GM21526 (cell line): ENCODE measurements around the gene KRT16.
"Not testable (repeated sequence)": the region's sequence is repeated elsewhere in the genome, so short reads cannot be mapped to it uniquely, and the experiment has no call there.

Experiments
- ATAC-seq: cut with Tn5 transposase; IDR thresholded peaks from one replicate; pipeline ENCODE4 v1.9.1; 2021; ENCODE audit warnings: moderate library complexity; ENCODE audit not compliant: unreplicated experiment, low FRiP score

The KRT16 gene

GRCh38 chr17:41629316-41629715 lies 16.7 kb upstream of the KRT16 start:
- no peak for ATAC-seq

DNA sequence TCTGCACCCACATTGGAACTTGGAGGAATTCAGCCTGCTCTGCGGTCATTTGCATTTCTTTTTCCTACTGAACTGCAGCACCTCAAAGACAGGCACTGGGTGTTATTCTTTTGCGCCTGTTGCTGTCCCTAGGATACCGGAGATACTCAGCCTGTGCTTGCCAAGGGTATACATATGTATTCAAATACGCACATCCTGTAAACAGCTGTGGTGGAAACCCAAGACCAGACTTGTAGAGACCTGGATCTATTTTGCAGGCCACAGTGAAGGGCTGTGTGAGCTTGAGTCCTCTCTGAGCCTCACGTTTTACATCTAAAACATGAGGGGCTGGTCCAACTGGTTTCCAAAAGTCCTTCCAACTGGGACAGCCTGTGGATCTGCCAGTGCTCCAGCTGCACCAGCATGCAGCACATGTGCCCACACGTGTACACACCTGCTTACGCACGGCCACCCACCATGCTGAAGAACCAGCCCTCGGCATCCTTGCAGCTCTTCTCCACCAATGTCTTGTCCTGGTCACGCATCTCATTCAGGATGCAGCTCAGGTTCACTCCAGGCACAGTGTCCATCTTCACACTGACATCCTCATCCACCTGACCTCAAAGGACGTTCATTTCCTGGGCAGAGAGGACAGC lies 16.2 kb upstream of the KRT16 start:
- ATAC-seq = not testable (repeated sequence)

GRCh38 chr17:41628073-41628370 lies 15.5 kb upstream of the KRT16 start:
- ATAC-seq = not testable (repeated sequence)

GRCh38 chr17:41627316-41628072 lies 14.9 kb upstream of the KRT16 start:
- ATAC-seq = no peak

- not testable (repeated sequence) for ATAC-seq
Observed at GRCh38 chr17:41626914-41627295, 14.3 kb upstream of the KRT16 start.

- ATAC-seq = not testable (repeated sequence)
Observed at GRCh38 chr17:41626028-41626913, 13.7 kb upstream of the KRT16 start.

- ATAC-seq = no peak
Observed at GRCh38 chr17:41625602-41626001, 13.0 kb upstream of the KRT16 start.

- ATAC-seq = no peak
Observed at GRCh38 chr17:41624208-41625101, 11.9 kb upstream of the KRT16 start, which contains the start of gene KRT17. KRT17 (minus strand) TSS chr17:41624575; CDS start chr17:41624509, 66 bp downstream.

- not testable (repeated sequence) for ATAC-seq
Observed at GRCh38 chr17:41623184-41623861, 10.8 kb upstream of the KRT16 start.

DNA sequence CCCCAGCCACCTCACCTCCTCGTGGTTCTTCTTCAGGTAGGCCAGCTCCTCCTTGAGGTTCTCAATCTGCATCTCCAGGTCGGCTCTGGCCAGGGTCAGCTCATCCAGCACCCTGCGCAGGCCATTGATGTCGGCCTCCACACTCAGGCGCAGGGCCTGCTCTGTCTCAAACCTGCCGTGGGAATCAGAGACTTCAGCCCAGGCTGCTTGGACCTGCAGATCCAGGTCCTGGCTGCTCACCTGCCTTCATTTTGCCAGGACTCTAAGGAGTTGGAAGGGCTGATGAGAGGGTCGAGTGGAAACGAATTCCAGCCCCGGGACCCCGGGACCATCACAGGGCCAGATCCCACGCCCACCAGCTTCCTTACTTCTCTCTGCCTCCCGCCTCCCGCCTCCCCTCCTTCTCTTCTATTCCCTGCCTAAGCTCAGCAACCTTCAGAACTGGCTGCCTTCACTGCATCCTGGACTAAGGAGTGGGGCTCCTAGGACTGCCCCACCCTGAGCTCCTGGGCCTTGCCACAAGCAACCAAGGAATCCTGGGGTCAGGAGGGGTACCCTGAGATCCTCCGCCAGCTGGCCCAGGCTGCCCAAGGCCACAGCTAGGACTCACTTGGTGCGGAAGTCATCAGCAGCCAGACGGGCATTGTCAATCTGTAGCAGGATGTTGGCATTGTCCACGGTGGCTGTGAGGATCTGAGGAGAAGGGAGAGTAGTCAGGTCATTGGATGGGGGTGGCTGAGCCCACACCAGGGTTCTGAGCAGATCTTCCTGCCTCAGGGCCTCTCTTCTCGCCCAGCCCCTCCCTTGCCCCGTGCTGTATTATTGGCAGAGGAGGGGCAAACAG lies 10.0 kb upstream of the KRT16 start:
- ATAC-seq = not testable (repeated sequence)

DNA sequence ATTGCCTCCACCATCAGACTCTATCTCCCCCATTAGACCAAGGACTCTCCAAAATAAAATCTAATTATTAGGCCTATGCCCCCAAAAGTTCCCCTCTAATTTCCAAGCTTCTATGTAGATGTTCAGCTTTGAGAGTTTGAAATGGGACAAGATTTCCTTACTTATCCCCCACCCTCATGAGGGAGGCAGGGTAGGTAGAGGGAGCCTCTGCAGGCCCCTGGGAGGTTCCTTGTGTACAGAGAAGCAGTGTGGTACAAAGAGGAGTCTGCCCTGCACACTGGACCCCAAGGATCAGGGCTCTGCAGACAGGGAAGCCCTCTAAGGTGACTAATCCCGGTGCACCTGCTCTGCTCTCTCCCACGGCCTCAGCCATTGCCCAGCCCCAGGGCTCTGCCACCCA lies 9.3 kb upstream of the KRT16 start:
- no peak for ATAC-seq

- ATAC-seq = not testable (repeated sequence)
Observed at GRCh38 chr17:41621435-41621817, 8.9 kb upstream of the KRT16 start.

DNA sequence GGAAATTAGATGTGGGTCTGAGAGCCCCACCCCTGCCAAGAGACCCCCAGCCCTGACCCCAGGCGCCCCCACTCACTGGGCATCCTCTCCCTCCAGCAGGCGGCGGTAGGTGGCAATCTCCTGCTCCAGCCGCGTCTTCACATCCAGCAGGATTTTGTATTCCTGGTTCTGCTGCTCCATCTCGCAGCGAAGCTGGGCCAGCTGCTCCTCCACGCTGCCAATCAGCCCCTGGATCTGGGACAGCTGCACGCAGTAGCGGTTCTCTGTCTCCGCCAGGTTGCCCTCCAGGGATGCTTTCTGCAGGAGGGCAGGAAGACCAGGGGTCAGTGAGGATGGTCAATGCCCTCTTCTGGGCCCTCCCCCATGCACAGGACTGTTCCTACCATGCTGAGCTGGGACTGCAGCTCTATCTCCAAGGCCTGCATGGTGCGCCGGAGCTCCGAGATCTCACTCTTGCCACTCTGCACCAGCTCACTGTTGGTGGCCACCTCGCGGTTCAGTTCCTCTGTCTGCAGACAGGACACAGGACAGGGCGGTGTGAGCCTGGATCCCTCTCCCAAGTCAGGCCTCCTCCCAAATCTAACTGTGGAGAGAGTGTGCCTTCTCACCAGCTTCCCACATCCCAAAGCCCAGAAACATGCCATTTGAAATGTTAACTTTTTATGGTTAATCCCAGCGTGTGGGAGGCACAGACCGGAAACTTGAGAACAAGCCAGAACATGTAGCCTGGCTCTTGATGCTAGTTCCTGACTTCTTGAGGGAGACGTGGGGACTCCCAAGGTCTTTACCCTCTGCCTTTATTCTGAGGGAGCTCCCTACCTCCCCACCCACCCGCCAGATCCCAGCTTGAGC lies 8.2 kb upstream of the KRT16 start:
- ATAC-seq = no peak

GRCh38 chr17:41619927-41620582 lies 7.5 kb upstream of the KRT16 start:
- ATAC-seq = not testable (repeated sequence)

DNA sequence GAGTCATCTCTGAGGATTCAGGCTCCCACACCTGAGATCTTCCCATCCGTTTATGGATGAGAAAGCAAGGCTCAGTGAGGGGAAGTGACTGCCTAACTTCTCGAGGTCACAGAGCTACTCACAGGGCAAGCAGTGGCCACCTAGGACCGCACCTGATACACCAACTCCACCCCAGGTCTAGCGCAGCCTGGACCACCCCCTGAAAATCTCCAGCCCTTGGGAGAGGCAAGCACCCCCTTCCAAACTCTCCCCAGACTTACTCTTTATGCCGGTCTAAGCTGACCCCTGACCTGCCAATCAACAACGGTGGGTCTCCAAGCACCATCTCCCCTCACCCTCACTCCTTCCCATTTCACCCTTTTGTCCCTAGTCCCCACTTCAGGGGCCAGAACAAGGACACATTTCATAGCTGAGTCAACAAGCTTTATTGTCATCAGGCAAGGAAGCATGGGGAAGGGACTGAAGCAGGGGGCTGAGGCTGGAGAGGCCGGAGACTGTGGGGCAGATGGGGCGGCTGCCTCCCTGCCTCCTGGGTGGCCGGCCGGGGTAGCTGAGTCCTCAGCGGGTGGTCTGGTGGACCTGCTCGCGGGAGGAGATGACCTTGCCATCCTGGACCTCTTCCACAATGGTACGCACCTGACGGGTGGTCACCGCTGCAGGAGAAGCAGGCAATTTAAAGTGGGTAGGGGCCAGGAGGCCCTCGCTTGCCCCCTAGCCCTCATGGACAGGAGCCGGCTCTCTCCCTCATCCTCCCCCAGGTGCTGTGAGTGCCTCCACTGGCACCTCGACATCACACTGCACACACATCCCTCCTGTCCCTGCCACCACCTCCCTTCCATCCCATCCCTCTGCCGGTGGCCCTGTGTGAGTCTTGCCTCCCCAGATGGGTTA lies 6.7 kb upstream of the KRT16 start:
- no peak for ATAC-seq

- no peak for ATAC-seq
Observed at GRCh38 chr17:41618341-41619035, 5.9 kb upstream of the KRT16 start.
